Erythroblast (primary cell): ENCODE results near the gene XXYLT1.

Experiments
- DNase-seq, 2 experiments: peaks; one replicate each; lab custom pipeline; 2025; lab: John Stamatoyannopoulos, UW
- GATA1 ChIP-seq: IDR thresholded peaks from 2 replicates; pipeline ENCODE4 v1.6.1; 2011; ENCODE audit warnings: low read depth, mild to moderate bottlenecking, control low read depth, low read length, moderate library complexity
- POLR2A ChIP-seq: IDR thresholded peaks from 2 replicates; pipeline ENCODE4 v1.6.1; 2011; ENCODE audit warnings: mild to moderate bottlenecking, low read length

XXYLT1 gene

GRCh38 chr3:195129644-195130492 is 141.1 kb downstream of the XXYLT1 start:
- DNase-seq, result no peak
- TF ChIP-seq POLR2A, result no peak
- TF ChIP-seq GATA1, result no peak

DNA sequence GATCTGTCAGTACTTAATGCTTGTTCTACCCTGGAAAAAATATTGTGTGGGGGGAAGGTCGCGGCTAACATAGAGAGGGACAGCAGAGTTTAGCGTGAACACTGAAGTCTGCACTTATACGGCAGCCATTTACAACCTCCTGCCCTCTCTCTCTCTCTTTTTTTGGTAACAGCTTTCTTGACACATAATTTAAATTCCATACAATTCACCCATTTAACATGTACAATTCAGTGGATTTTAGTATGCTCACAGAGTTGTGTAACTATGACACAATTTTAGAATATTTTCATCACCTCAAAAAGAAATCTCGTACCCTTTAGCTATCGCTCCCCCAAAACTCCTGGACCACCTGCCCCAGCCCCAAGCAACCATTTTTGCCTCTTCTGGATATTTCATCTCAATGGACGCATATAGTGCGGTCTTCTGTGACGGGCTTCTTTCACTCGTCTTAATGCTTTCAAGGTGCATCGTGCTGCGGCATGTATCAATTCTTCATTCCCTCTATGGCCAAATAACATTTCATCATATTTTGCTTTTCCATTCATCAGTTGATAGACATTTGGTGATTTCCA is 141.8 kb downstream of the XXYLT1 start:
- TF ChIP-seq POLR2A, result no peak
- TF ChIP-seq GATA1, result no peak

GRCh38 chr3:195128255-195129071 is 142.5 kb downstream of the XXYLT1 start:
- TF ChIP-seq POLR2A (no peak), GATA1 (no peak)
- DNase-seq, result no peak

More for the DNA sequence above, 141.8 kb downstream of the XXYLT1 start:
- DNase-seq, result no peak

GRCh38 chr3:195126056-195126605 is 144.8 kb downstream of the XXYLT1 start:
- TF ChIP-seq POLR2A (no peak), GATA1 (no peak)

GRCh38 chr3:195125646-195126045 is 145.3 kb downstream of the XXYLT1 start:
- no peak for DNase-seq
- TF ChIP-seq POLR2A (no peak), GATA1 (no peak)

More at GRCh38 chr3:195126056-195126605, 144.8 kb downstream of the XXYLT1 start:
- no peak for DNase-seq

- DNase-seq, result no peak
- TF ChIP-seq GATA1 (no peak), POLR2A (no peak)
Measured at GRCh38 chr3:195124378-195124992, 146.5 kb downstream of the XXYLT1 start.

DNA sequence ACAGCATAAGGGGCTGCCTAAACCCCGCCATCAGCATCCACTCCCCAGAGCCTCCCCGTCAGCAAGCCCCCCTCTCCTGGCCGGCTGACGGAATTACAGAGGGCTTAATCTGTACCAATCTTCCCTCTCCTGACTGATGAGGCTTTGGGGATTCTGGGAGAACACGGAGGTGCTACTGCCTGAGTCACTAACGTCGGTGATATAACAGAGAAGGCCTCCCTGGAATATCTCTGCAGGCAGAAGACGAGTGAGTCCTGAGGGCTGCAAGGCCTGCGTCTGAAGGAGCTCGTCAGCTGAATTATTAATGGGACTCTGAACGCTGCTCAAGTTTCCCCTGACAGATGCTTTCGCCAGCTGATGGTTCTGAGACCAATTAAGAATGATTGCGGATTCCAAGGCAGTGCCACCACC is 147.7 kb downstream of the XXYLT1 start:
- no peak for TF ChIP-seq GATA1
- no peak for TF ChIP-seq POLR2A
- DNase-seq, result no peak

DNA sequence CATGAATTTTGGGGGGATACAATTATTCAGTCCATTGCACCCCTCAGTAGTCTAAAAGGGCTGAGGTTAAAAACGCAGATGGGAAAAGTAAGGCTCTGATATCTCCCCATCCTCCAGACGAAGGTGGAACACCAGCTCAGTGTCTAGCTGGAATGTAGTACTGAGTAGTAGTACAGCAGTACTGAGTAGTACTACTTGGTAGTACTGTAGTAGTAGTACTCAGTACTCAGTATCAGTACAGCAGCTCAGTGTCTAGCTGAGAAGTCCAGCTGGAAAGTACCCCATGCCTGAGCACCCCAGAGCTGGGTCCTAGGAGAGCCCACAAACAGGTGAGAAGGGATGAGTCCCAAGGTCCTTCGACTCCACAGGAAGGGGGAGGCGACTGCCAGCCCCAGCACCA is 148.7 kb downstream of the XXYLT1 start:
- TF ChIP-seq GATA1, result no peak
- TF ChIP-seq POLR2A, result no peak
- no peak for DNase-seq

- no peak for DNase-seq
- TF ChIP-seq GATA1 (no peak), POLR2A (no peak)
Measured at GRCh38 chr3:195120267-195120601, 150.7 kb downstream of the XXYLT1 start.

DNA sequence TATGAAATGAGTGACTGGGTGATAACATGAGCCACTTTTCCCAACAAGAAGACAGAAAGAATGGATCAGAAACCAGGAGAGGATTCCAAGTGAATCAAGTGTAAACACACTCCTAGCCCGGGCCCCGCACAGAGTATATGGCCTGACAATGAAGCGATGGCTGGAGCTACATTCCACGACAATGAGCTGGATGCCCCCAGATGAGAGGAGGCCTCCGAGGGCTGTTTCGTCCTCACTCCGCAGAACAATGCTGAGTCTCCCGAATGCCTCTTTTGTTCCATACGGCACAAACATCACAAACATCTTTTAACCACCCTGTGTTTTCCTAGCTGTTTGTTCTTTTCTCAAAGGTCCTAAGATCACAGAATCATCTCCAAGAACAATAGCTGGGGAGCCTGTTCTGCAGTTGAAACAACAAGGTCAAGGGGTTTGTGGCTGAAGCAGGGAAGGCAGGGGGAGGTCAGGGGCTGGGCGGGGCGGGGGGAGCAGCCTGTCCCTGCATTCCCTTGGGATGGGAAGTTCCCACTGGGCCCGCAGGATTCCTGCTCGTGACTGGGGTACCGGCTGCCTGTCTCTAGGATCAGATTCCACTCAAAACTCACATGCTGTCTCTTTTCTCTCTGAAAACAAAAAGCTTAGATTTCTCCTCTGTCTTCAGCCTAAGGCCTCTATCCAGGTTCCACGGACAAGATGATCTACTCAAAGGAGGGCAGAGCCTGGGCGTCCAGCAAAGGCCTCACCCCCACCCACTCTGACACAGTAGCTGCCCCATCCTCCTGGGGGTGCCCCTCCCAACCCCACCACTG is 151.3 kb downstream of the XXYLT1 start:
- TF ChIP-seq POLR2A (no peak), GATA1 (no peak)
- no peak for DNase-seq

GRCh38 chr3:195118671-195119070 is 152.3 kb downstream of the XXYLT1 start:
- TF ChIP-seq POLR2A, result no peak
- TF ChIP-seq GATA1, result no peak
- DNase-seq, result no peak

- peak; percentile 56 to 80 for DNase-seq
- TF ChIP-seq POLR2A, result no peak
- no peak for TF ChIP-seq GATA1
Measured at GRCh38 chr3:195117978-195118581, 152.9 kb downstream of the XXYLT1 start.
